Measurements from ENCODE around the gene STAC. TPM values are rescaled to one million over a fixed set of nuclear protein-coding genes. Genes with fewer than 3 reads are reported as not detected.

The STAC gene
- total RNA-seq, 1 experiment from 2014 or later, result not detected

DNA sequence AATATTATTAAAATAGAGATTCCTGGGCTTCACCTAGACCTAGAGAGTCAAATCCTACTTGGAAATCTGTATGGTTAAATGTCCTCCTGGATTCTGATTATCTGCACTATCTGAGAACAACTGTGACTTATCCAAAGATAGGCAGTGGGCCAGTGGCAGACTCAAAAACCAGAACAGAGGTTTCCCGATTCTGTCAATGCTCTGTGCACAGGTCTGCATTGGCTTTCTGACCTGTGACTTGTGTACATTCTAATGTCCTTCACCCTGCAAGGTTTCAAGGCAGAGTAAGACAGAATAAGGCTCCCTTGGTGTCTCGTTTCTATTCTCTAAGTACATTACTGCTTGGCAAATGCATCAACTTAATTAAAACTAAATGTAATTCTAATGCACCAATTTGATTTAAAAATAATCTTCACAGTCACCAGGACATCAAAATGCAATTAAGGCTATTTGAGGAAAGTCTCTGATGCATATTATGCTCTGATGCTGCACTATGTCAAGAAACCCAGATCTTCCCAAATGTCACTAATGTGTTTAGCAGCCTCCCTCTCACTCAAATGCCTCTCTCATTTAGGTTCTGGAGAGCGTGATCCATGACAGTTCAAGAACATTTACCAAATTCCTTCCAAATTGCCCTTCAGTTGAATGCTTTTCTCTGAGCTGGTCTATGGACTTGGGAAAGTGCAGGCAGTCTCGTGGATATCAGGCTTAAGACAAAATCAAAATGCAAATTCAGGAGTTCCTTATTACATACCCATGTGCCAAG, 140.1 kb downstream of the STAC start:
- H3K4me3 ChIP-seq (ENCODE audit: low read length), result no peak overlapping the region
- no peak overlapping the region for H2AFZ ChIP-seq (ENCODE audit: low read length)
- DNase-seq, result no peak
- no peak overlapping the region for H3K4me2 ChIP-seq (ENCODE audit: low read depth, low read length, poor library complexity, severe bottlenecking)
- no peaks in the 10 kb centered on the region for H3K9me3 ChIP-seq (ENCODE audit: low read length)
- H3K79me2 ChIP-seq (ENCODE audit: low read length), result no peaks in the 10 kb centered on the region
- no peaks in the 10 kb centered on the region for H3K9me2 ChIP-seq (replicated peaks; ENCODE audit: insufficient read depth, low read length)
- H3K36me3 ChIP-seq (ENCODE audit: insufficient read depth, low read length), result no peaks in the 10 kb centered on the region
- no peak overlapping the region for H3K9ac ChIP-seq (ENCODE audit: low read length)
- no peaks in the 10 kb centered on the region for H3K4me1 ChIP-seq (ENCODE audit: low read length)
- H3K27me3 ChIP-seq (ENCODE audit: low read length), result no peaks in the 10 kb centered on the region
- no peak overlapping the region for H3K27ac ChIP-seq (ENCODE audit: low read length)
- no peaks in the 10 kb centered on the region for H4K20me1 ChIP-seq (ENCODE audit: insufficient read depth, low read depth, low read length)

GRCh38 chr3:36521007-36521379, 140.7 kb downstream of the STAC start:
- no peaks in the 10 kb centered on the region for H3K9me3 ChIP-seq (ENCODE audit: low read length)
- H3K4me3 ChIP-seq (ENCODE audit: low read length), result no peak overlapping the region
- no peaks in the 10 kb centered on the region for H3K36me3 ChIP-seq (ENCODE audit: insufficient read depth, low read length)
- no peak overlapping the region for H3K9ac ChIP-seq (ENCODE audit: low read length)
- DNase-seq, result no peak
- H3K9me2 ChIP-seq (replicated peaks; ENCODE audit: insufficient read depth, low read length), result no peaks in the 10 kb centered on the region
- H4K20me1 ChIP-seq (ENCODE audit: insufficient read depth, low read depth, low read length), result no peaks in the 10 kb centered on the region
- H3K4me2 ChIP-seq (ENCODE audit: low read depth, low read length, poor library complexity, severe bottlenecking), result no peak overlapping the region
- H3K4me1 ChIP-seq (ENCODE audit: low read length), result no peaks in the 10 kb centered on the region
- H3K79me2 ChIP-seq (ENCODE audit: low read length), result no peaks in the 10 kb centered on the region
- no peaks in the 10 kb centered on the region for H3K27me3 ChIP-seq (ENCODE audit: low read length)
- no peak overlapping the region for H2AFZ ChIP-seq (ENCODE audit: low read length)
- H3K27ac ChIP-seq (ENCODE audit: low read length), result no peak overlapping the region

- no peaks in the 10 kb centered on the region for H3K36me3 ChIP-seq (ENCODE audit: insufficient read depth, low read length)
- no peaks in the 10 kb centered on the region for H3K4me1 ChIP-seq (ENCODE audit: low read length)
- H3K9me3 ChIP-seq (ENCODE audit: low read length), result no peaks in the 10 kb centered on the region
- H3K27ac ChIP-seq (ENCODE audit: low read length), result no peak overlapping the region
- H3K27me3 ChIP-seq (ENCODE audit: low read length), result no peaks in the 10 kb centered on the region
- no peaks in the 10 kb centered on the region for H4K20me1 ChIP-seq (ENCODE audit: insufficient read depth, low read depth, low read length)
- H3K79me2 ChIP-seq (ENCODE audit: low read length), result no peaks in the 10 kb centered on the region
- no peaks in the 10 kb centered on the region for H3K9me2 ChIP-seq (replicated peaks; ENCODE audit: insufficient read depth, low read length)
- H3K9ac ChIP-seq (ENCODE audit: low read length), result no peak overlapping the region
- DNase-seq, result no peak
- no peak overlapping the region for H2AFZ ChIP-seq (ENCODE audit: low read length)
- no peak overlapping the region for H3K4me2 ChIP-seq (ENCODE audit: low read depth, low read length, poor library complexity, severe bottlenecking)
- no peak overlapping the region for H3K4me3 ChIP-seq (ENCODE audit: low read length)
Observed at GRCh38 chr3:36524560-36524959, 144.3 kb downstream of the STAC start.

DNA sequence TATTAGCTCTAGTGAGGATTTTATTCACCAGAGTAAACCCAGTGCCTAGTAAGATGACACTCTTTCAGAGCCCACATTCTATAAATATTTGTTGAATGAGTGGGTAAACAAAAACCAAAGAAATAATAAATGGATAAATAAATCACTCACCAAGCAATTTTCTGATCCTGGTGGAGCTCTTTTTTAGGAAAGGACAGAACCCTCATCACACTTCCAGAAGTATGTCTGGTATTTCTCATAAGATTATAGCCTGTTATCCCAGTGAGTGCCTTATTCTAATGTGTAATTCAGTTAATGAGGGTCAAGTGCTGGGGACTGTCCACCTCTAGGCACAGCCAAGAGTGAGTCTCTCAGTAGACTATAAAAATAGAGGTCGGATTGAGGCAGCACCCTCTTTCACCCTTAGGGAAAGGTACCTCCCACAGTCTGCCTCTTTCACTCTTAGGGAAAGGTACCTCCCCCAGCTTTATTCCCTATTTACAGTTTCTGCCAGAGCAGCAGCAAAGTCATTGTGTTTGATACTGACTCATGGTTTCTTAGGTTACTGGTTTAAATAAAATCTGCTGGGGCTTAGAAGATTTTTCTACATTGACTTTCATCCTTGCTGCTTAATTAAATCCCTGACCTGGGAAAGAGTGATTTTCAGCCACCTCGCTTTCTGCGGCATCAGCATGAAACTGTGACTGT, 145.0 kb downstream of the STAC start:
- Histone ChIP-seq H2AFZ (ENCODE audit: low read length) (no peak overlapping the region), H3K27ac (ENCODE audit: low read length) (no peak overlapping the region), H3K9me2 (replicated peaks; ENCODE audit: insufficient read depth, low read length) (no peaks in the 10 kb centered on the region), H3K4me3 (ENCODE audit: low read length) (no peak overlapping the region), H3K36me3 (ENCODE audit: insufficient read depth, low read length) (no peaks in the 10 kb centered on the region), H4K20me1 (ENCODE audit: insufficient read depth, low read depth, low read length) (no peaks in the 10 kb centered on the region), H3K4me2 (ENCODE audit: low read depth, low read length, poor library complexity, severe bottlenecking) (no peak overlapping the region), H3K9ac (ENCODE audit: low read length) (no peak overlapping the region), H3K79me2 (ENCODE audit: low read length) (no peaks in the 10 kb centered on the region), H3K9me3 (ENCODE audit: low read length) (no peaks in the 10 kb centered on the region), H3K27me3 (ENCODE audit: low read length) (no peaks in the 10 kb centered on the region), H3K4me1 (ENCODE audit: low read length) (no peaks in the 10 kb centered on the region)
- no peak for DNase-seq

DNA sequence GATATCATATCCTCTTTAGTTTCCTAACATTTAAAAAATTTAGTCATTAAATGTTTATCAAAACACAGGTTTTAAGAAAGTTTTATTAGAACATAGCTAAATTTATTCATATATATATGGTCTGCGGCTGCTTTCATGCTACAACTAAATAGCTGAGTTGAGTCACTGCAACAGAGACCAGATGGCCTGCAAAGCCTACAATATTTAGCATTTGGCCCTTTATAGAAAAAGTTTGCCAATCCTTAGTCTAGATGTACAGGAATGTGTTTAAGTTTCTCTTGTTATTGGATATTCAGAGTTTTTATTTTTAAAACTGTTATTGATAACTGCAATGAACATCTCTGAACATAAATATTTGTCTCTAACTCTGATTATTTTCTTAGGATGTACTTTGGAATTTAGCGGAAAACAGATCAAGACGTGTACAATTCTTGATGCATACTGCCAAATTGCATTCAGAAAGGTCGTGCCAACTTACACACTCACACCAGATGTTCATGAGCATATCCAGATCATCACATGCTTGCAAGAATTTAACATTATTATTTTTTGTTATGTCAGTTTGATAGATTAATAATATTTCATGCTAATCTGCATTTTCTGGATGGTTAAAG, 157.9 kb downstream of the STAC start:
- H3K36me3 ChIP-seq (ENCODE audit: insufficient read depth, low read length), result no peaks in the 10 kb centered on the region
- H3K4me1 ChIP-seq (ENCODE audit: low read length), result no peaks in the 10 kb centered on the region
- no peak overlapping the region for H2AFZ ChIP-seq (ENCODE audit: low read length)
- no peak for DNase-seq
- no peaks in the 10 kb centered on the region for H3K9me3 ChIP-seq (ENCODE audit: low read length)
- H3K9me2 ChIP-seq (replicated peaks; ENCODE audit: insufficient read depth, low read length), result no peaks in the 10 kb centered on the region
- H3K79me2 ChIP-seq (ENCODE audit: low read length), result no peaks in the 10 kb centered on the region
- no peak overlapping the region for H3K27ac ChIP-seq (ENCODE audit: low read length)
- H3K27me3 ChIP-seq (ENCODE audit: low read length), result no peaks in the 10 kb centered on the region
- H3K9ac ChIP-seq (ENCODE audit: low read length), result no peak overlapping the region
- no peaks in the 10 kb centered on the region for H4K20me1 ChIP-seq (ENCODE audit: insufficient read depth, low read depth, low read length)
- no peak overlapping the region for H3K4me3 ChIP-seq (ENCODE audit: low read length)
- no peak overlapping the region for H3K4me2 ChIP-seq (ENCODE audit: low read depth, low read length, poor library complexity, severe bottlenecking)

DNA sequence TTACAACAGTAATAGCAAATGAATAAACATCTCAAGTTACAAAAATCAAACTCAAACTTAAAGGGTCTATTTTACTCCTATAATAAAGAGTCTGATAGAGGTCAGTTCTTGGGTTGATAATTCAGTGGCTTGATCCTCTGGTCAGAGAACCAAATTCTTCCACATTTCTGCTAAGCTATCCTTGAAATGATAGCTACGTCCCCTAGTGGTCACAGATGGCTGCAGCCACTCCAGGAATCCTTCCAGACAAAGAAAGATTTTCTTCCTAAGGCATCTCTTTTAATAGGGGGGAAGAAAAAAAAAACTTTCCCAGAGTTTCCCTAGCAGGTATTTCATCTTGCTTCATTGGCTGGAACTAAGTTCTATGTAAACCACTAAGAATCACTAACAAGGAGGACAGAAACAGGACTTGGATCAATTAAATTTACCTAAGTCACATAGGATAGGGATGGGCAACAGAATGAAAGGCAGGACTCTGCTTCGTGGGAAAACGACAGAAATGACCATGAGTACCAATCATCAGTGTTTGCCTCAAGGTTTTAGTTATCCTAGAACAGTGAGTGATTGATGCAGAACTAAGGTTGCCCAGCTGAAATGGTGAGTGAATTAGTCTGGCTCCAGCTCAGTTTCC, 160.7 kb downstream of the STAC start:
- DNase-seq, result peak; percentile 58
- Histone ChIP-seq H3K4me3 (ENCODE audit: low read length) (no peak overlapping the region), H3K4me1 (ENCODE audit: low read length) (no peaks in the 10 kb centered on the region), H3K9me2 (replicated peaks; ENCODE audit: insufficient read depth, low read length) (no peaks in the 10 kb centered on the region), H3K9me3 (ENCODE audit: low read length) (no peaks in the 10 kb centered on the region), H3K9ac (ENCODE audit: low read length) (no peak overlapping the region), H3K79me2 (ENCODE audit: low read length) (no peaks in the 10 kb centered on the region), H4K20me1 (ENCODE audit: insufficient read depth, low read depth, low read length) (no peaks in the 10 kb centered on the region), H3K27ac (ENCODE audit: low read length) (no peak overlapping the region), H3K27me3 (ENCODE audit: low read length) (no peaks in the 10 kb centered on the region), H3K4me2 (ENCODE audit: low read depth, low read length, poor library complexity, severe bottlenecking) (no peak overlapping the region), H2AFZ (ENCODE audit: low read length) (no peak overlapping the region), H3K36me3 (ENCODE audit: insufficient read depth, low read length) (no peaks in the 10 kb centered on the region)

DNA sequence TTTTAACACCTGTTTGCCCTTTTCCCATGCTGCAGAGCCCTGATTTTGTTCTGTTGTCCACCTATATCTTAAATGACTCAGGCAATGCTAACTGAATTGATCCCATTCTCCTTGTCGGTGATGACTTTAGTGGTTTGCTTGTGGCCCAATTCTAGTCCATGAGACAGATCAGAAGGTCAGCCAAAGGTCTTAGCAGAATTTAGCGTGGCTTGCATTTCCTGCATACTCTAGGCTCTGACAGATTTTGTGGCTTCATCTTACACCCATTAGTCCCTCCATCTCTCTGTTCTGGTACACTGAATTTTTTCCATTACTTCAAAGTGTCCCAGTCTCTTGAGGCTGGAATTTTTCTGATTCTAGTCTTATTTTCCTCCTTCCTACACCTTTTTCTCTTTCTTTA, 161.9 kb downstream of the STAC start:
- Histone ChIP-seq H4K20me1 (ENCODE audit: insufficient read depth, low read depth, low read length) (no peaks in the 10 kb centered on the region), H3K79me2 (ENCODE audit: low read length) (no peaks in the 10 kb centered on the region), H3K4me1 (ENCODE audit: low read length) (no peaks in the 10 kb centered on the region), H3K9ac (ENCODE audit: low read length) (no peak overlapping the region), H3K27me3 (ENCODE audit: low read length) (no peaks in the 10 kb centered on the region), H3K4me3 (ENCODE audit: low read length) (no peak overlapping the region), H2AFZ (ENCODE audit: low read length) (no peak overlapping the region), H3K27ac (ENCODE audit: low read length) (no peak overlapping the region), H3K9me3 (ENCODE audit: low read length) (no peaks in the 10 kb centered on the region), H3K9me2 (replicated peaks; ENCODE audit: insufficient read depth, low read length) (no peaks in the 10 kb centered on the region), H3K36me3 (ENCODE audit: insufficient read depth, low read length) (no peaks in the 10 kb centered on the region), H3K4me2 (ENCODE audit: low read depth, low read length, poor library complexity, severe bottlenecking) (no peak overlapping the region)
- DNase-seq, result no peak

Measured in Karpas-422 (cell line).